HFFc6 (cell line): ENCODE results near the gene MEF2C. TPM values are rescaled to one million over a fixed set of nuclear protein-coding genes. Genes with fewer than 3 reads are reported as not detected.

Experiments
- DNase-seq: peaks from one replicate; pipeline ENCODE4 v3.0.0-alpha.2; 2018
- H3K27ac Mint-ChIP-seq: 2 replicates; pipeline ENCODE4 v1.8.0; 2020; ENCODE audit warnings: mild to moderate bottlenecking, mixed read lengths
- H3K27me3 Mint-ChIP-seq: 2 replicates; pipeline ENCODE4 v1.8.0; 2021; ENCODE audit warnings: mild to moderate bottlenecking, moderate library complexity, mixed read lengths; ENCODE audit not compliant: insufficient read depth
- H3K36me3 Mint-ChIP-seq: 2 replicates; pipeline ENCODE4 v1.8.0; 2021; ENCODE audit warnings: low read depth, mixed read lengths
- H3K4me1 Mint-ChIP-seq: 2 replicates; pipeline ENCODE4 v1.8.0; 2020; ENCODE audit warnings: low read depth, mixed read lengths
- H3K4me3 Mint-ChIP-seq: 2 replicates; pipeline ENCODE4 v1.8.0; 2020; ENCODE audit warnings: mild to moderate bottlenecking, moderate library complexity, mixed read lengths
- H3K9me3 Mint-ChIP-seq: 2 replicates; pipeline ENCODE4 v1.8.0; 2020; ENCODE audit warnings: mild to moderate bottlenecking, mixed read lengths
- CTCF ChIP-seq: fragments of 200-600 bp; sonication (generic); IDR thresholded peaks from 2 replicates; pipeline ENCODE4 v1.5.0; 2021; ENCODE audit warnings: antibody characterized with exemption, mild to moderate bottlenecking
- total RNA-seq, 6 experiments: library from RNA; stranded (reverse); fragmentation: NEBNext Ultra II Directional; extraction: Animal tissue kit (Norgen Biotek cat#: 25700); gene quantifications; 2 replicates in 1 of 6; 3 replicates in 5 of 6; pipeline ENCODE4 v1.2.3, GENCODE V29; 2021

Gene MEF2C
- total RNA-seq, 6 experiments from 2014 or later = 3.6 to 12.6 (median 9.2) TPM

GRCh38 chr5:88761939-88762338 lies 121.0 kb downstream of the MEF2C start:
- no peak for DNase-seq
- H3K27me3 Mint-ChIP-seq = peaks cover 2% of the 10 kb centered on the region; the same call in 1 of the 2 replicates

GRCh38 chr5:88761269-88761850 lies 121.6 kb downstream of the MEF2C start:
- no peak for TF ChIP-seq CTCF
- DNase-seq = peak; percentile 10
- H3K4me1 Mint-ChIP-seq = peaks cover 14% of the 10 kb centered on the region
- H3K9me3 Mint-ChIP-seq = no peaks in the 10 kb centered on the region
- H3K4me3 Mint-ChIP-seq = no peak overlapping the region
- no peak overlapping the region for H3K27ac Mint-ChIP-seq
- peaks cover 2% of the 10 kb centered on the region; the same call in 1 of the 2 replicates for H3K27me3 Mint-ChIP-seq
- peaks cover 12% of the 10 kb centered on the region; the same call in 1 of the 2 replicates for H3K36me3 Mint-ChIP-seq

More at GRCh38 chr5:88761939-88762338, 121.0 kb downstream of the MEF2C start:
- Mint-ChIP-seq H3K27ac (no peak overlapping the region), H3K9me3 (no peaks in the 10 kb centered on the region), H3K4me1 (peaks cover 18% of the 10 kb centered on the region), H3K4me3 (no peak overlapping the region), H3K36me3 (peaks cover 12% of the 10 kb centered on the region; the same call in 1 of the 2 replicates)
- TF ChIP-seq CTCF = no peak

GRCh38 chr5:88760527-88760926 lies 122.5 kb downstream of the MEF2C start:
- H3K27ac Mint-ChIP-seq = no peak overlapping the region
- TF ChIP-seq CTCF = no peak
- H3K36me3 Mint-ChIP-seq = peaks cover 12% of the 10 kb centered on the region; the same call in 1 of the 2 replicates
- H3K4me1 Mint-ChIP-seq = peaks cover 13% of the 10 kb centered on the region
- DNase-seq = no peak
- peaks cover 2% of the 10 kb centered on the region; the same call in 1 of the 2 replicates for H3K27me3 Mint-ChIP-seq
- no peaks in the 10 kb centered on the region for H3K9me3 Mint-ChIP-seq
- no peak overlapping the region for H3K4me3 Mint-ChIP-seq

GRCh38 chr5:88758591-88758990 lies 124.4 kb downstream of the MEF2C start:
- H3K36me3 Mint-ChIP-seq = peaks cover 12% of the 10 kb centered on the region; the same call in 1 of the 2 replicates
- H3K4me3 Mint-ChIP-seq = no peak overlapping the region
- H3K9me3 Mint-ChIP-seq = no peaks in the 10 kb centered on the region
- DNase-seq = no peak
- H3K4me1 Mint-ChIP-seq = peaks cover 13% of the 10 kb centered on the region
- peaks cover 2% of the 10 kb centered on the region; the same call in 1 of the 2 replicates for H3K27me3 Mint-ChIP-seq
- no peak for TF ChIP-seq CTCF
- H3K27ac Mint-ChIP-seq = no peak overlapping the region

GRCh38 chr5:88758184-88758583 lies 124.8 kb downstream of the MEF2C start:
- no peak for TF ChIP-seq CTCF
- no peak for DNase-seq
- H3K9me3 Mint-ChIP-seq = no peaks in the 10 kb centered on the region; the same call in 1 of the 2 replicates
- peaks cover 13% of the 10 kb centered on the region for H3K4me1 Mint-ChIP-seq
- H3K27me3 Mint-ChIP-seq = peaks cover 2% of the 10 kb centered on the region; the same call in 1 of the 2 replicates
- no peak overlapping the region for H3K4me3 Mint-ChIP-seq
- H3K27ac Mint-ChIP-seq = no peak overlapping the region
- H3K36me3 Mint-ChIP-seq = peaks cover 12% of the 10 kb centered on the region; the same call in 1 of the 2 replicates
